Urothelium cell line (cell line): ENCODE results near the gene NUDT1.

Experiments
- DNase-seq: peaks from one replicate; pipeline ENCODE4 v3.0.0; 2011; ENCODE audit warnings: low spot score, mixed read lengths
- FAIRE-seq: peaks from 2 replicates; lab custom pipeline; 2011; peaks lifted over from hg19 to GRCh38; lab: Jason Lieb, UNC

Gene NUDT1

GRCh38 chr7:2247141-2247995, 5.3 kb downstream of the NUDT1 start:
- peak; percentile 70 for FAIRE-seq
- peak; percentile 73 for DNase-seq

- FAIRE-seq: peak; percentile 96
- DNase-seq: peak; percentile 84
Measured at GRCh38 chr7:2248984-2249694, 7.1 kb downstream of the NUDT1 start.

- FAIRE-seq (peak; percentile 88), DNase-seq (no peak)
Measured at GRCh38 chr7:2249744-2250323, 7.8 kb downstream of the NUDT1 start.

- no peak for FAIRE-seq
Measured at GRCh38 chr7:2251381-2251780, 9.4 kb downstream of the NUDT1 start.

GRCh38 chr7:2251841-2252771, 10.1 kb downstream of the NUDT1 start:
- FAIRE-seq (peak; percentile 96), DNase-seq (no peak)

More at GRCh38 chr7:2251381-2251780, 9.4 kb downstream of the NUDT1 start:
- no peak for DNase-seq

- DNase-seq: no peak
- peak; percentile 80 for FAIRE-seq
Measured at GRCh38 chr7:2253021-2253420, 11.0 kb downstream of the NUDT1 start.

GRCh38 chr7:2253525-2254244, 11.7 kb downstream of the NUDT1 start:
- no peak for DNase-seq
- peak; percentile 40 for FAIRE-seq

- FAIRE-seq (peak; percentile 70), DNase-seq (no peak)
Measured at GRCh38 chr7:2254429-2255144, 12.6 kb downstream of the NUDT1 start.

GRCh38 chr7:2255145-2256139, 13.4 kb downstream of the NUDT1 start:
- peak; percentile 62 for FAIRE-seq

GRCh38 chr7:2256306-2257045, 14.4 kb downstream of the NUDT1 start:
- DNase-seq (no peak), FAIRE-seq (peak; percentile 94)

More at GRCh38 chr7:2255145-2256139, 13.4 kb downstream of the NUDT1 start:
- no peak for DNase-seq

- DNase-seq (no peak), FAIRE-seq (no peak)
Measured at GRCh38 chr7:2257046-2257551, 15.1 kb downstream of the NUDT1 start.

GRCh38 chr7:2257651-2258050, 15.6 kb downstream of the NUDT1 start:
- FAIRE-seq (peak; percentile 84), DNase-seq (no peak)

- FAIRE-seq (peak; percentile 89), DNase-seq (no peak)
Measured at GRCh38 chr7:2258661-2259365, 16.8 kb downstream of the NUDT1 start.

- DNase-seq: no peak
- FAIRE-seq: no peak
Measured at GRCh38 chr7:2259480-2259879, 17.5 kb downstream of the NUDT1 start.

- peak; percentile 48 for FAIRE-seq
- DNase-seq: peak; percentile 64
Measured at GRCh38 chr7:2260820-2261219, 18.8 kb downstream of the NUDT1 start.

GRCh38 chr7:2261611-2262010, 19.6 kb downstream of the NUDT1 start:
- DNase-seq: no peak
- no peak for FAIRE-seq
